Stimulated activated CD8-positive, alpha-beta memory T cell treated with anti-CD3 and anti-CD28 coated beads, Interleukin-4, amount 100 ng/mL, for 4 hours (primary cell): ENCODE data around the gene COL6A2.
"Not testable (repeated sequence)": the region's sequence is repeated elsewhere in the genome, so short reads cannot be mapped to it uniquely, and the experiment has no call there.

Source experiments
- DNase-seq, 2 donors: peaks; one replicate each; pipeline ENCODE4 v3.0.0-alpha.2; 2020; ENCODE audit warnings: low read depth in 2 of 2, low spot score in 1 of 2

The COL6A2 gene

GRCh38 chr21:46060596-46061061, 37.3 kb upstream of the COL6A2 start:
- no peak for DNase-seq

GRCh38 chr21:46061063-46061462, 36.8 kb upstream of the COL6A2 start:
- no peak for DNase-seq

GRCh38 chr21:46061518-46061917, 36.4 kb upstream of the COL6A2 start:
- no peak for DNase-seq

GRCh38 chr21:46061950-46062349, 36.0 kb upstream of the COL6A2 start:
- DNase-seq = no peak

- DNase-seq = no peak
Observed at GRCh38 chr21:46062471-46063211, 35.3 kb upstream of the COL6A2 start.

- no peak for DNase-seq
Observed at GRCh38 chr21:46063227-46063626, 34.7 kb upstream of the COL6A2 start.

- no peak for DNase-seq
Observed at GRCh38 chr21:46063734-46064680, 33.9 kb upstream of the COL6A2 start.

- DNase-seq = no peak
Observed at GRCh38 chr21:46064870-46065214, 33.1 kb upstream of the COL6A2 start.

GRCh38 chr21:46065215-46065913, 32.5 kb upstream of the COL6A2 start:
- DNase-seq = no peak

- DNase-seq = no peak
Observed at GRCh38 chr21:46065914-46066551, 31.9 kb upstream of the COL6A2 start.

- no peak for DNase-seq
Observed at GRCh38 chr21:46066591-46067331, 31.2 kb upstream of the COL6A2 start.

GRCh38 chr21:46067505-46068201, 30.3 kb upstream of the COL6A2 start:
- no peak for DNase-seq

GRCh38 chr21:46068516-46069079, 29.3 kb upstream of the COL6A2 start:
- DNase-seq = no peak

GRCh38 chr21:46069166-46069565, 28.7 kb upstream of the COL6A2 start:
- no peak for DNase-seq

GRCh38 chr21:46069719-46070279, 28.1 kb upstream of the COL6A2 start:
- no peak for DNase-seq

GRCh38 chr21:46071082-46071481, 26.8 kb upstream of the COL6A2 start:
- DNase-seq = no peak

- not testable (repeated sequence) for DNase-seq
Observed at GRCh38 chr21:46076724-46077123, 21.2 kb upstream of the COL6A2 start.

- DNase-seq = no peak
Observed at GRCh38 chr21:46077674-46078101, 20.2 kb upstream of the COL6A2 start.

GRCh38 chr21:46078322-46078977, 19.5 kb upstream of the COL6A2 start:
- no peak for DNase-seq
